SJSA1 (cell line): ENCODE measurements around the gene TREH. TPM values are rescaled to one million over a fixed set of nuclear protein-coding genes. Genes with fewer than 3 reads are reported as not detected.
A peak's percentile ranks its signal among the peaks of the same experiment; 100 is the strongest.
"Not testable (repeated sequence)": the region's sequence is repeated elsewhere in the genome, so short reads cannot be mapped to it uniquely, and the experiment has no call there.

Experiments
- DNase-seq, 2 experiments: peaks; one replicate each; pipeline ENCODE4 v3.0.0-alpha.2; 2015 to 2020; ENCODE audit warnings: low spot score in 2 of 2, low read depth in 1 of 2
- H3K27ac ChIP-seq: fragments of 250-450 bp; sonication (Bioruptor Pico); 2 replicates; pipeline ENCODE4 v1.5.1; 2020; ENCODE audit warnings: mild to moderate bottlenecking, moderate library complexity
- H3K27me3 ChIP-seq: fragments of 250-450 bp; sonication (Bioruptor Pico); replicated peaks from 2 replicates; pipeline ENCODE4 v1.5.1; 2020; ENCODE audit warnings: mild to moderate bottlenecking, moderate library complexity
- H3K36me3 ChIP-seq: fragments of 250-450 bp; sonication (Bioruptor Pico); 2 replicates; pipeline ENCODE4 v1.5.1; 2020; ENCODE audit warnings: mild to moderate bottlenecking
- H3K4me1 ChIP-seq: fragments of 250-450 bp; sonication (Bioruptor Pico); replicated peaks from 2 replicates; pipeline ENCODE4 v1.6.1; 2021; ENCODE audit warnings: mild to moderate bottlenecking
- H3K4me3 ChIP-seq: fragments of 250-450 bp; sonication (Bioruptor Pico); 2 replicates; pipeline ENCODE4 v1.5.1; 2020; ENCODE audit warnings: mild to moderate bottlenecking
- H3K9me3 ChIP-seq: fragments of 250-450 bp; sonication (Bioruptor Pico); replicated peaks from 2 replicates; pipeline ENCODE4 v1.5.1; 2020; ENCODE audit warnings: mild to moderate bottlenecking
- total RNA-seq: library from RNA; depleted of rRNA; stranded (reverse); fragments of >200 nt; shearing (Covaris generic); gene quantifications from 2 replicates; pipeline ENCODE4 v1.2.3, GENCODE V29; 2014

TREH gene
- total RNA-seq, 1 experiment from 2014 or later = not detected

DNA sequence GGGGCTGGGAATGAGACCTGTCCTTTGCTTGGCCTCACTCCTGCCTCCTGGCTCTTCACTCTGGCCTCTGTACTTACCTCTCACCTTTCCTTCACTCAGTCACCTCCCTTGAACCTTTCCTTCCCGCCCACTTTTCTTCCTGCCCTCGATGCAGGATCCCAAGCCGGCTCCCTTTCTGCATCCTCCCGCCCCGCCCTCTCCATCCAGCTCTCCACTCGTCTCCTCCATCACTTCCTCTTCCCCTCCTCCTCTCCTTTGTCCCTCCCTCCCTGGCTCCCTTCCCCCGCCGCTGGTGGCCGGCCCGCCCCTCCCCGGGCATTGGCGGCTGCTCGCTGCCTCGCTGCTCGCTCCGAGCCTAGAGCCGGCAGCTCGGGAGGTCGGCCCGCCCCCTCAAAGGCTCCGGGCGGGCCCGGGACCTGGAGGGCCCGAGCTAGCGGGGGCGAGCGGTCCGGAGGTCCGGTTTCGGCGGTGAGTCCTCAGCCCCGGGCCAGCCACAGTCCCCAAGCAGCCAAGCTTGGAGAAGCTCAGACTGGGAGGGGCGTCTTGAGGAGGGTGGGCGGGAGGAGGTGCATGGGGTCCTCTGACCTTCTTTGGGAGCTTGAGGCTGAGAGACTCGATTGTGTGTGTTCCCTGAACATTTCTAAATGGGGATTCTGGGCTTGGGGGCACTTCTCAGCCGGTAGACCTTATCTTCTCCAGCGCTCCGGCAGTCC, 58.2 kb downstream of the TREH start:
- peak; percentile 61 to 87 for DNase-seq
- no peaks in the 10 kb centered on the region for H3K9me3 ChIP-seq
- H3K4me1 ChIP-seq = peaks cover 67% of the 10 kb centered on the region
- H3K36me3 ChIP-seq = peaks cover 34% of the 10 kb centered on the region
- no peaks in the 10 kb centered on the region for H3K27me3 ChIP-seq
- peak overlapping the region; percentile 60 for H3K4me3 ChIP-seq
- H3K27ac ChIP-seq = peak overlapping the region; percentile 40; the same call in 1 of the 2 replicates

DNA sequence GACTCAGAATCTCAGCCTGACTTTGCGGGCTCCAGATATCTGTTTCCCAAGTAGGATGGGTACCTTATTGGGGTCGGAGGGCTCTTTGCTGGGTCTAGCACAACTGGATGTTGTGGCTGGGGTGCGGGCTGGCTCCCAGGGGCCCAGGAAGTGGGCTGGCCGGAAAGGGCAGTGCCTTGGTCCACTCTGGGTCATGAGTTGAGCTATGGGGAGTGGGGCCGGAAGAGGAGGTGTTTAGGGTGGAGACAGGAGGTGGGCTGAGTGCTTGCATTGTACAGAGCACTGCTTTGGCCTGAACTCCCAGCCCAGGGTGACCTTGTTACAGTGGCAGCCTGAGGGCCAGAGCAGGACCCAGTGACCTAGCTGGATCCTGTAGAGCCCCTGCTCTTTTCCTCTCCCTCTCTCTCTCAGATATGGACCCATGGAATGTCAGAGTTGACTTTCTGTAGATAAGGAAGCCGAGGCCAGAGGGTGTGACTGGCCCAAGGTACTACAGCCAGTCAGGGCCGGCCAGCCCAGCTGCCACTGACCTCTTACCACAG, 58.9 kb downstream of the TREH start:
- no peak overlapping the region for H3K27ac ChIP-seq
- no peaks in the 10 kb centered on the region for H3K27me3 ChIP-seq
- peak overlapping the region; percentile 60 for H3K4me3 ChIP-seq
- H3K9me3 ChIP-seq = no peaks in the 10 kb centered on the region
- peaks cover 38% of the 10 kb centered on the region for H3K36me3 ChIP-seq
- no peak for DNase-seq
- peaks cover 73% of the 10 kb centered on the region for H3K4me1 ChIP-seq

DNA sequence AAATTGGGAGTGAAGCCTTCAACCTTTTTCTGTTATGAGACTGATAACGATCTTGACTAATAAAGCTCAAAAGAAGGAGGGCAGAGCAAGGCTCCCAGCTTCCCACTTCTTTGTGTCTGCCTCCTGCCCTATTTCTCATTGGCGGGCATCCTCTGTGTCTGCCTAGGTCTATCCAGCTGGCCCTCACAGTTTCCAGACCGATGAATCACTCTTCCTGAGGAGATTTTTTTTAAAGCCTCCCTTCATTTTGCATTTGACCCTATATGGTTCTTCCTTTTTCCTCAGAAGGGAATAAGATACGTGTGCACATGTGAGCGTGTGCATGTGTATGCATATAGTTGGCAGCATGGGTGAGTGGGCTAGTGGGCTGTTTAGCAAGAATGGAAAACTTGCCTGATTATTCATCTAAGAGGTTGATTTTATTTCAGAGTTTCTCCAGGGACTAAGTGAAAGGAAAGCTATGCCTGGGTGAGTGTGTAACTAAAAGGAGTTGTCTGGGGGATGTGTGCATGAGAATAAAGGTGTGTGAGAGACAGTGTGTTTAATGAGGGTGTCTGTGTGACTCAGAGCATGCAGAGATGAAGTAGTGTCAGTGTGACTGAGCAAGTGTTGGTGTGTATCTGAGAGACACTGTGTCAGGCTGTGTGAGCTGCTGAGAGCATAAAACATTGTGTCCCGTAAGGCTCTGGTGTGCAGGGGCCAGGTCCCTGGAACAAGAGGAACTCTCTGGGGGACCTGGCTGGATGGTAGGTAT, 59.8 kb downstream of the TREH start:
- no peaks in the 10 kb centered on the region for H3K27me3 ChIP-seq
- peak; percentile 64 to 76 for DNase-seq
- peak overlapping the region; percentile 79 for H3K27ac ChIP-seq
- H3K9me3 ChIP-seq = no peaks in the 10 kb centered on the region
- H3K4me1 ChIP-seq = peaks cover 83% of the 10 kb centered on the region
- peaks cover 33% of the 10 kb centered on the region for H3K36me3 ChIP-seq
- no peak overlapping the region for H3K4me3 ChIP-seq

DNA sequence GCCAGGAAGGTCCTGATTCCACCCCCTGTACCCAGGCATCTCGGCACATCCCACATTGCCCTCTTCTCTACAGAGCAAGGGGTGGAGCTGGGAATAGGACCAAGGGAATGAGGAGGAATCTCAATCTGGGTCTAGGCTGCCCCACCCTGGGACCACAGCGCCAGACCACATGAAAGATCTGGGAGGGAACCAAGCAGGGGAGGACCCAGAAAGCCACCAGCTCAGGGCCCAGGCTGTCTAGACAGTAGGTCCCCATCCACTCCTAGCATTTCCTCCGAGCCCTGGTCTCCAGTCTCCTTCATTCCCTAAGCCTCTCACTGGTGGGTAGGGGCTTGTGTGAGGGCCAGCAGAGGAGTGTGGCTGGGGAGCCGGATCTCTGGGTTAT, 60.5 kb downstream of the TREH start:
- H3K27ac ChIP-seq = peak overlapping the region; percentile 79
- H3K36me3 ChIP-seq = peaks cover 34% of the 10 kb centered on the region
- no peaks in the 10 kb centered on the region for H3K9me3 ChIP-seq
- peak; percentile 75 to 78 for DNase-seq
- H3K4me3 ChIP-seq = no peak overlapping the region
- H3K4me1 ChIP-seq = peaks cover 84% of the 10 kb centered on the region
- no peaks in the 10 kb centered on the region for H3K27me3 ChIP-seq

DNA sequence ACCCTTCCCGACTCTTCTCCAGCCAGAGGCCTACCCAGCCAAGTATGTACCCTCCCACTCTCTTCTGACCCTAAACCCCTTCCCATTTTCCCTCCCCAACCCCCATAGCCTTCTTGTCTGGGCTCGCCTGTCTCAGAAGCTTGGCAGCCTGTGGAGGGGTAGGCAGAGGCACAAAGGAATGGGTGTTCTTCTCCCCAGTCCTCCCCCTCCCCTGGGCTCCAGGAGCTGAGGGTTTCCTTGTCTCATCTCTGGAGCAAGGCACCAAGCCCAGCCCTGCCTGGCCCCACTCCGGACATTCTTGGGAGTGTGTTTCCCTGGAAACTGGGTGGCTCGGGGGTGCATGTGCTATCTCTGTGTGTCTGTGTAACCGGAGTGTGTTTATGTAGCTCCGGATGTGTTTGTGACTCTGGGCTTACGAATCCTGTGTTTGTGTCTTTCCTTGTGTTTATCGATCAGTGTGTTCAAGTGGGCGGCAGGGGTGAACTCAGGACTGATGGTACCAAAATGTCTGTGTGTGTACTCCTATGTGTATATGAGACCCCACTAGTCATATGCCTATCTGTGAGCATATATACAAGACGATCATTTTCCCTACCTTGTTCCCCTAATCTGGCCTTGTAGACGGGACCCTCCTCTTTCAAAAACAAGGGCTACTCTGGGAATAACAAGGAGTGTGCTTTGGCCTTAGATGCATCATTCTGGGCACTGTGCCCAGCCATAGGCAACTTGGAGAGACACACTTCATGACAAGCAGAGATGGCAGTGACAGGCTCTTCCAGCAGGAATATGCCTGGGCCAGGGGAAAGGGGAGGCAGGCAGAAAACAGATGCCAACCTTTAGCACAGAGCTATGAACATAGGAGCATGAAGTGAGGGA, 61.1 kb downstream of the TREH start:
- peak overlapping the region; percentile 79 for H3K27ac ChIP-seq
- H3K4me1 ChIP-seq = peaks cover 78% of the 10 kb centered on the region
- H3K36me3 ChIP-seq = peaks cover 29% of the 10 kb centered on the region
- H3K27me3 ChIP-seq = no peaks in the 10 kb centered on the region
- H3K4me3 ChIP-seq = no peak overlapping the region
- DNase-seq = peak; percentile 55 to 68
- no peaks in the 10 kb centered on the region for H3K9me3 ChIP-seq

DNA sequence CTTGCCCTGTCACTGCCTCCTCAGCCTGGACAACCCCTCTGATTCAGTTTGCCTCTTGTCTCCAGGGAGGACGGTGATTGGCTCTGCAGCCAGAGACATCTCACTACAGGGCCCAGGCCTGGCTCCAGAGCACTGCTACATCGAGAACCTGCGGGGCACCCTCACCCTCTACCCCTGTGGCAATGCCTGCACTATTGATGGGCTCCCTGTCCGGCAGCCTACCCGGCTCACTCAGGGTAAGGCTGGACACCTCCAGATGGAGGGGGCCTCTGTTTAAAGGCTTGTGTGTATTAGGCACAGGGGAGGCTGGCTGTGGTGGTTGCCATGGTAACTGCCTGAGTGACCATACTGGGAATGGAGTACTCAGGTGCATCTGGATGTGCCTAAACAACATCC, 63.5 kb downstream of the TREH start:
- Histone ChIP-seq H3K4me3 (no peak overlapping the region), H3K36me3 (peaks cover 26% of the 10 kb centered on the region), H3K4me1 (peaks cover 67% of the 10 kb centered on the region), H3K27ac (no peak overlapping the region), H3K27me3 (no peaks in the 10 kb centered on the region), H3K9me3 (no peaks in the 10 kb centered on the region)
- DNase-seq = no peak

DNA sequence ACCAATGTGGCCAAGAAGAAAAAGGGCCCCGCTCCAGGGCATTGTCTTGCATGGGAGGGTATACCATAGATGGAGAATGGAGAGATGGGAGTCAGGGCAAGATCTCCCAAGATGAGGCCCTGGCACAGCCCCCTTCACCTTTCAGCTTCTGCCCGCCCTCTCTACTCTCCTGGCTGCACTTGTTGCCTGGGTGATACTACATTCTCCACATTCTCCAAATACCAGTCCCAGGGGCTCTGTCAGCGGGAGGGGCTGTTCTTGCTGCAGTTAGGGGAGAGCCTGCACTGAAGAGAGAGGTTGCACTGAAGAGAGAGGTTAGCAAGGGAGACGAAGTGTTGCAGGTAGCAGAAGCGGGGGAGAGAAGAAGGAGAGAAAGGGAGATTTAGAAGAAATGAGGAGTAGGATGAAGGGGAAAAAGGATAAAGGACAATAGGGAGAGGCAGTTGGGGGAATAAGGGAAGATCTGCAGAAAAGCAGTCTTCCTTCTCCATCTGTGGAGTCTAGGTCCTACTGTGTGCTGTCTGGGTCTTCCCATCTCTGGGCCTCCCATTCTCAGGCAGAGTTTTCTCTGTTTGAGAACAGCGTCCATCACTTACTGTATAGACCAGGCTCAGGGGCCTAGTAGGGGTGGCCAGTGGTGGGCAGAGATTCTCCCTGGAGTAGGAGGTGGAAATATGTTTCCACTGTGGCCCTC, 64.0 kb downstream of the TREH start:
- peak in 1 of 2 experiments; percentile 35 for DNase-seq
- H3K4me1 ChIP-seq = peaks cover 61% of the 10 kb centered on the region

DNA sequence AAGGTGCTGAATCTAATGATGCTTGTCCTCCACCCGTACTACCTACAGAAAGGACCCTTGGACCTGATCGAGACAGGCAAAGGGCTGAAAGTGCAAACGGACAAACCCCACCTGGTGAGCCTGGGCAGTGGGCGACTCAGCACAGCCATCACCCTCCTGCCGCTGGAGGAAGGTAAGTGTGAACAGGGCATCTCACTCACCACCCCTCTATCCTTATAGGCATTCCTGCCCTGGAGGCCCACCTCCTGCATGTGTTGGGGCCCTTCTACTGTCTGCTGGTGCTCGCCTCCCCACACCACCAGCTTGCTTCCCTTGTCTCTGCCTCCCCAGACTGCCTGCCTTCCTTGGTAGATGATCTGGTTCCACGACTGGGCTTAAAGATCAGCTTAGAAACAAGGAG, 64.9 kb downstream of the TREH start:
- H3K27me3 ChIP-seq = no peaks in the 10 kb centered on the region
- H3K36me3 ChIP-seq = peaks cover 26% of the 10 kb centered on the region
- no peaks in the 10 kb centered on the region for H3K9me3 ChIP-seq
- H3K4me3 ChIP-seq = no peak overlapping the region
- peaks cover 52% of the 10 kb centered on the region for H3K4me1 ChIP-seq
- no peak for DNase-seq
- H3K27ac ChIP-seq = no peak overlapping the region

More for the DNA sequence above, 64.0 kb downstream of the TREH start:
- Histone ChIP-seq H3K27me3 (no peaks in the 10 kb centered on the region), H3K4me3 (no peak overlapping the region), H3K36me3 (peaks cover 26% of the 10 kb centered on the region), H3K9me3 (no peaks in the 10 kb centered on the region), H3K27ac (no peak overlapping the region)

DNA sequence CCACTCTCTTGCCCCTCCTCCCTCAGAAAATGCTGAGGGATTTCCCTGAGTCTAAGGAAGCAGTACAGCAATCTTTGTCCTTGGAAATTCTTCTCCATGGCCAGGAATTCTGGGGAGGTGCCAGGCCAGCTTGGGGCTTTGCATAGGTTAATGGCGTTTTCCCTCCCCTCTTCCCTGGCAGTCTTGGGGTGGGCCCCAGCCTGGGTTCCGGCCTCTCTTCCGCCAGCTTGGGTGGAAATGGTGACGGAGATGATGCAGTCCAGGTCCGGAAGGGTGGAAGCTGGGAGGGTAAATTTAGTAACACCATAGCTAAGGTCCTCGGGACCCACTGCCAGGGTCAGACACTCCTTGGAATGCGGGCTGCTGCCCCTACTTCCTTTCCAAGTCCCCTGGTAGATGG, 67.1 kb downstream of the TREH start:
- Histone ChIP-seq H3K27ac (no peak overlapping the region), H3K4me3 (no peak overlapping the region), H3K4me1 (peaks cover 41% of the 10 kb centered on the region), H3K9me3 (no peaks in the 10 kb centered on the region), H3K27me3 (no peaks in the 10 kb centered on the region), H3K36me3 (peaks cover 23% of the 10 kb centered on the region)
- DNase-seq = no peak

DNA sequence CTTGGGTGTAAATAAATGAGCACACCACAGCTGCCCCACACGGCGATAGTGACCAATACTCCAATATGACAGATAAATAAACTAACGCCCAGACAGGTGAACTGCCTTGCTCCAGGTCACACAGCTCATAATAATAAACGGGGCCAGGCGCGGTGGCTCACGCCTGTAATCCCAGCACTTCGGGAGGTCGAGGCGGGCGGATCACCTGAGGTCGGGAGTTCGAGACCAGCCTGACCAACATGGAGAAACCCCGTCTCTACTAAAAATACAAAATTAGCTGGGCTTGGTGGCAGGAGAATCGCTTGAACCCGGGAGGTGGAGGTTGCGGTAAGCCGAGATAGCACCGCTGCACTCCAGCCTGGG, 68.0 kb downstream of the TREH start:
- H3K9me3 ChIP-seq, H3K27me3 ChIP-seq, H3K4me3 ChIP-seq, H3K27ac ChIP-seq, DNase-seq: not testable (repeated sequence)
- peaks cover 33% of the 10 kb centered on the region for H3K4me1 ChIP-seq
- peaks cover 15% of the 10 kb centered on the region for H3K36me3 ChIP-seq

DNA sequence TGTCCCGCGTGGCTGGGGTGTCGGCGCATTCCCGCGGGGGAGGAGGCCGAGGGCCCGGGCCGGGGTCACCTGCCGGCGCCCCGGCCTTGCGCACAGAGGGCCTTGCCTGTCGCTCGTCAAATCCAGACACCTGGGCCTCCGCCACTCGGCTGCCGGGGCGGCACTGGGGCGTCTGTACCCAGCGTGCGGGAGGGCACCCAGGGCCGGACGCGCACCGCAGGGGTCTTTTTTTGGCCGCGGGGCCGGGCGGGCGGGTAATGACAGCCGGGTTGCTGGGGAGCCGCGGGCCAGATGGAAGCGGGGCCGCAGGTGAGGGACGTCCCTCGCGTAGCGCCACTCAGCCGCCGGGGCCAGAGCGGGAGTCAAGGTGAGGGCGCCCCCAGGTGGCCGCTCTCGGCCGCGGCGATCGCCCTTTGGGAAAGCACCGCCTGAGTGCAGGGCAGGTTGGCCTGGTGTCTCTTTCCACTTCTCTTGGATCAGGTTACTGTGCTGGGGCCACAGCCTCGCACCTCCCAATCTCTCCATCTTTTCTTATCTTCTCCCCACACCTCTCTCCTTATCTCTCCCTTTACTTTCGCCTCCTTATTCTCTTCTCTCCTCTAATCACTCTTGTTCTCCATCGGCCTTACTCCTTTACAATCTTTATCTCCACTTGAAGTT, 68.5 kb downstream of the TREH start:
- Histone ChIP-seq H3K27ac (no peak overlapping the region), H3K27me3 (no peaks in the 10 kb centered on the region), H3K4me3 (no peak overlapping the region), H3K36me3 (peaks cover 10% of the 10 kb centered on the region), H3K9me3 (no peaks in the 10 kb centered on the region), H3K4me1 (peaks cover 28% of the 10 kb centered on the region)
- DNase-seq = no peak

DNA sequence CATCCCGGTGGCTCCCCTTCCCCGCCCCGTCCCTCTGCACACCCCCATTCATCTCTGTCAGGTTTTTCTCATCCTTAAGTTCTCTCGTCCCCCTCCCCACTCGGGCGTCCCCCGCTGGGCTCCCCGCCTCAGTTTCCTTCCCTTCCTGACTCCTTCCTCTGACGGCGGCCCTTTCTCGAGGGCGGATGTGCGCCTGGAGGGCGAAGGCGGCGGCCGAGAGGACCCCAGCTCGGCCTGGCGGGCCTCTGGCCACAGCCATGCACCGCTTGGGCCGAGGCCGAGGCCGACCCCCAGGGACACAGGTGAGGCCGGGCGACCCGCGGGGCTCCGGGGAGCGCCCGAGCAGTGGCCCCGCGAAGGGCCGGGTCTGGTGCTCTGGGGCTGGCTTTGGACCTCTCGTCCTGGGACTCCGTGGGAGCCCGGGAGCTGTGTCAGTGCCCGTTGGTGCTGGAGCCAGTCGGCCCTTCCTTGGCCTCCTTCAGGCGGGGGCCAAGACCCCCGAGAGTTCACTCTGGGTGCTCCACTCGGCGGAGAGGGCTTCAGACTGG, 69.2 kb downstream of the TREH start:
- Histone ChIP-seq H3K27ac (no peak overlapping the region), H3K4me3 (no peak overlapping the region), H3K4me1 (peaks cover 26% of the 10 kb centered on the region), H3K36me3 (peaks cover 5% of the 10 kb centered on the region), H3K9me3 (no peaks in the 10 kb centered on the region), H3K27me3 (no peaks in the 10 kb centered on the region)
- no peak for DNase-seq
